K562 (cell line): ENCODE results near the gene KRT8. TPM values are rescaled to one million over a fixed set of nuclear protein-coding genes. Genes with fewer than 3 reads are reported as not detected.
A peak's percentile ranks its signal among the peaks of the same experiment; 100 is the strongest.

ENCODE experiments used
- ADNP ChIP-seq: fragments of 200-800 bp; sonication (Bioruptor generic); IDR thresholded peaks from 2 replicates; pipeline ENCODE4 v1.6.1; 2016; ENCODE audit warnings: missing genetic modification characterization, missing compliant biosample characterization
- ARID3A ChIP-seq: IDR thresholded peaks from 2 replicates; pipeline ENCODE4 v1.6.1; 2012; ENCODE audit warnings: low read depth, low read length, improper control_type of control experiment, borderline replicate concordance
- ATF4 ChIP-seq: fragments of 450-650 bp; formaldehyde crosslinking; IDR thresholded peaks from 2 replicates; pipeline ENCODE4 v1.4.0; 2022; ENCODE audit warnings: mild to moderate bottlenecking, moderate library complexity
- E2F6 ChIP-seq, 2 experiments: IDR thresholded peaks; 2 replicates each; pipeline ENCODE4 v1.6.1; 2011; ENCODE audit warnings: borderline replicate concordance in 1 of 2, control low read depth in 1 of 2, low read depth in 1 of 2, low read length in 1 of 2, mild to moderate bottlenecking in 1 of 2, mixed read lengths in 1 of 2, moderate library complexity in 1 of 2; ENCODE audit not compliant: insufficient read depth in 1 of 2, insufficient read length in 1 of 2, poor library complexity in 1 of 2, severe bottlenecking in 1 of 2; ENCODE audit errors: extremely low read depth in 1 of 2
- FUS ChIP-seq: fragments of 200-400 bp; formaldehyde crosslinking; optimal IDR thresholded peaks from 2 replicates; pipeline ENCODE3; 2017; ENCODE audit warnings: low read depth, low read length
- HDGF ChIP-seq: fragments of 450-650 bp; IDR thresholded peaks from 2 replicates; pipeline ENCODE4 v1.6.1; 2016
- HNRNPUL1 ChIP-seq: fragments of 200-400 bp; formaldehyde crosslinking; IDR thresholded peaks from 2 replicates; pipeline ENCODE4 v1.6.1; 2017; ENCODE audit warnings: low read length
- MTA2 ChIP-seq: fragments of 450-650 bp; IDR thresholded peaks from 2 replicates; pipeline ENCODE4 v1.6.1; 2016; ENCODE audit warnings: low read depth
- MTF1 ChIP-seq: fragments of 250-450 bp; sonication (Bioruptor Pico); IDR thresholded peaks from 2 replicates; pipeline ENCODE4 v1.9.0; 2021; ENCODE audit warnings: moderate library complexity, mild to moderate bottlenecking, inconsistent platforms, borderline replicate concordance
- NFIC ChIP-seq: fragments of 450-650 bp; IDR thresholded peaks from 2 replicates; pipeline ENCODE4 v1.6.1; 2017; ENCODE audit warnings: mild to moderate bottlenecking, inconsistent platforms
- POLR2B ChIP-seq: fragments of 450-650 bp; IDR thresholded peaks from 2 replicates; pipeline ENCODE4 v1.6.1; 2018; ENCODE audit warnings: low read depth; ENCODE audit not compliant: partially characterized antibody
- POLR3A ChIP-seq: IDR thresholded peaks from 2 replicates; pipeline ENCODE4 v1.6.1; 2011; ENCODE audit warnings: borderline replicate concordance, mild to moderate bottlenecking, moderate library complexity; ENCODE audit not compliant: insufficient read length, insufficient read depth; ENCODE audit errors: extremely low read depth
- RBM34 ChIP-seq: fragments of 200-400 bp; formaldehyde crosslinking; IDR thresholded peaks from 2 replicates; pipeline ENCODE4 v1.6.1; 2018; ENCODE audit warnings: low read length, borderline replicate concordance; ENCODE audit not compliant: insufficient read depth
- SAP30 ChIP-seq: fragments of 200-600 bp; sonication (generic); IDR thresholded peaks from 2 replicates; pipeline ENCODE4 v1.6.1; 2012; ENCODE audit warnings: borderline replicate concordance, low read depth, mild to moderate bottlenecking, moderate library complexity, low read length, control low read depth, inconsistent platforms; ENCODE audit not compliant: insufficient read depth, poor library complexity, severe bottlenecking
- SMAD1 ChIP-seq: fragments of 150-350 bp; IDR thresholded peaks from 2 replicates; pipeline ENCODE4 v1.6.1; 2014; ENCODE audit warnings: low read length, low read depth; ENCODE audit not compliant: partially characterized antibody
- SP2 ChIP-seq: IDR thresholded peaks from 2 replicates; pipeline ENCODE4 v1.6.1; 2011; ENCODE audit warnings: mild to moderate bottlenecking, low read depth, low read length, moderate library complexity; ENCODE audit not compliant: poor library complexity, severe bottlenecking; ENCODE audit errors: extremely low read depth
- SRSF9 ChIP-seq: fragments of 200-400 bp; formaldehyde crosslinking; IDR thresholded peaks from 2 replicates; pipeline ENCODE4 v1.6.1; 2017; ENCODE audit warnings: low read depth, low read length, borderline replicate concordance
- TEAD1 ChIP-seq, 2 experiments: fragments of 450-650 bp in 1 of 2; sonication (generic) in 1 of 2; formaldehyde crosslinking; IDR thresholded peaks; 2 replicates each; pipeline versions ENCODE4 v1.4.0 to v1.8.0; 2020 to 2022; ENCODE audit warnings: mild to moderate bottlenecking in 2 of 2, missing genetic modification reagents in 1 of 2
- TRIM24 ChIP-seq, 2 experiments: fragments of 450-650 bp; IDR thresholded peaks; 2 replicates each; pipeline ENCODE4 v1.6.1; 2016
- XRCC3 ChIP-seq: fragments of 450-650 bp; IDR thresholded peaks from 2 replicates; pipeline ENCODE4 v1.6.1; 2017; ENCODE audit warnings: mild to moderate bottlenecking, moderate library complexity
- ZBTB9 ChIP-seq: fragments of 450-650 bp; formaldehyde crosslinking; IDR thresholded peaks from 2 replicates; pipeline ENCODE4 v1.4.0; 2020; ENCODE audit warnings: mild to moderate bottlenecking, moderate library complexity
- ZNF431 ChIP-seq: sonication (generic); formaldehyde crosslinking; IDR thresholded peaks from 2 replicates; pipeline ENCODE4 v1.8.0; 2022; ENCODE audit warnings: mild to moderate bottlenecking, missing genetic modification reagents
- ZNF695 ChIP-seq: fragments of 450-650 bp; formaldehyde crosslinking; IDR thresholded peaks from 2 replicates; pipeline ENCODE4 v1.4.0; 2020; ENCODE audit warnings: mild to moderate bottlenecking, moderate library complexity
- ZNF77 ChIP-seq: fragments of 250-450 bp; sonication (Bioruptor Pico); IDR thresholded peaks from 2 replicates; pipeline ENCODE4 v1.5.0; 2020
- polyA plus RNA-seq, 8 experiments: library from polyadenylated mRNA; depleted of rRNA in 4 of 8; stranded (reverse) in 5 of 8; unstranded in 3 of 8; fragments of >200 nt; fragmentation: Nextera tagmentation in 2 of 8; fragmentation: Illumina TruSeq in 1 of 8; extraction: Ambion mirVana in 2 of 8; extraction: Trizol in 1 of 8; gene quantifications; 2 replicates each; pipeline versions ENCODE4 v1.2.1 to v1.2.3, GENCODE V29; 2011 to 2014; ENCODE audit warnings: inconsistent platforms in 1 of 8, missing spikeins in 1 of 8
- total RNA-seq, 7 experiments: library from RNA; depleted of rRNA in 6 of 7; stranded (reverse); fragments of >200 nt in 6 of 7; fragmentation: Illumina TruSeq in 2 of 7; extraction: Trizol in 2 of 7; gene quantifications; 2 replicates each; pipeline versions ENCODE4 v1.2.1 to v1.2.3, GENCODE V29; 2011 to 2021; ENCODE audit warnings: low replicate concordance in 1 of 7

Gene KRT8
- total and polyA plus RNA-seq, 9 of the 15 experiments (the other 6 are each of a cell fraction or from before 2014, with no cell fraction given), result 41.5 to 661 (median 260) TPM

GRCh38 chr12:52903285-52903854 lies 1.5 kb downstream of the KRT8 start (continued):
- TF ChIP-seq FUS, result no peak
- peak; percentile 16 to 46 for TF ChIP-seq E2F6 (IDR thresholded peaks at IDR 0.05; ENCODE audit: borderline replicate concordance in 1 of 2, extremely low read depth in 1 of 2, insufficient read depth in 1 of 2, insufficient read length in 1 of 2, low read depth in 1 of 2, low read length in 1 of 2, poor library complexity in 1 of 2, severe bottlenecking in 1 of 2)
- no peak for TF ChIP-seq POLR3A
- no peak for TF ChIP-seq RBM34
- TF ChIP-seq SAP30, result no peak
- no peak for TF ChIP-seq MTA2
- TF ChIP-seq SP2, result no peak
- no peak for TF ChIP-seq MTF1 (CRISPR knock-in tag)
- TF ChIP-seq ADNP (tag), result no peak
- TF ChIP-seq TEAD1 (CRISPR knock-in tag; IDR thresholded peaks at IDR 0.05), result no peak; a peak in 1 of 4 replicates
- no peak for TF ChIP-seq ZNF695
- no peak for TF ChIP-seq ZNF77
- 0 out of 2 replicates have a peak, but pooled peaks have one; percentile 5 for TF ChIP-seq NFIC
- TF ChIP-seq XRCC3, result no peak
- no peak for TF ChIP-seq ZNF431 (CRISPR knock-in tag)
- peak; percentile 81; the same call in 1 of the 2 replicates for TF ChIP-seq ZBTB9
- no peak for TF ChIP-seq ATF4 (CRISPR knock-in tag)
- TF ChIP-seq ARID3A, result no peak
- no peak for TF ChIP-seq SRSF9
- no peak for TF ChIP-seq SMAD1
- TF ChIP-seq HNRNPUL1, result no peak
- no peak for TF ChIP-seq POLR2B
- TF ChIP-seq TRIM24 (IDR thresholded peaks at IDR 0.05), result no peak; a peak in 1 of 4 replicates
- TF ChIP-seq HDGF, result no peak
